ENCODE results near the gene FMN1.
"Not testable (repeated sequence)": the region's sequence is repeated elsewhere in the genome, so short reads cannot be mapped to it uniquely, and the experiment has no call there.

FMN1 gene

GRCh38 chr15:32950051-32950450, 244.5 kb downstream of the FMN1 start:
- intact Hi-C loops (cut with DNase I): not testable (repeated sequence)

DNA sequence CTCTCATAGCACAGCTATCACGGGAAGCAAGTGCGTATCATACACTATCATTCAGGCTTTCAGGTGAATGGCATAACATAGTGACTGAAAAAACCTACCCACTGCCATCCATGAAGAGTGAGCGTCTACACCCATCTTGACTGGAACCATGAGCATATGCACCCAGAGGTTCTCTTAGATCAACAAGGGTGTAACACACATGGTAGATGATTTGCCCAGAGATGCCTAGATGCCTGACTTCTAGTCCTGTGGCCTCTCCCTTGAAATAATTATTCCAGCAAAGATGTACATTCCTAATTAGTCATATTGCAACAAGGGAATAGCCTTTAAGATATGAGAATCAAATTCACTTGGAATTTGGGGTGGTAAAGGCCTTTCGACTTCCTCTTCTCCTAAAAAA, 248.3 kb downstream of the FMN1 start:
- DNase-seq: no peak
- intact Hi-C loops (cut with DNase I): no loop called here

More at GRCh38 chr15:32950051-32950450, 244.5 kb downstream of the FMN1 start:
- DNase-seq: not testable (repeated sequence)

GRCh38 chr15:32944431-32944830, 250.1 kb downstream of the FMN1 start:
- intact Hi-C loops (cut with DNase I): no loop called here
- no peak for DNase-seq

DNA sequence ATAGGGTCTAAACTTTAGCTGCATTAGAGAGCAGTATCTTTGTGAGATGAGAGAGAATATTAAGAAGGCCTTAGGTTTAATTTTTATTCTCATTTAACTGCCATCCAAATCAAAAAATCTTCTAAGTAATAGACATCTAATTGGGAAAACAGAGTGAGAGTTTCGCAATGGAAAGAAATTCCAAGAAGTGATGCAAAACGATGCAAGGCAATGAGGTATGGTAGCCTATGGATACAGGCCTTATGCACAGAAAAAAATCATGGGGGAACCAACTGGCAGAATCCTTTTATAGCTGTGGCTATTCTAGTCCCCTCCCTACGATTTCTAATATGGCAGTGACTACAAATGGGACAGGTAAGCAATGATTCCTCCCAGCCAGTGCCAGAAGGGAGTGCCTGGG, 250.8 kb downstream of the FMN1 start:
- intact Hi-C loops (cut with DNase I): no loop called here
- no peak for DNase-seq

DNA sequence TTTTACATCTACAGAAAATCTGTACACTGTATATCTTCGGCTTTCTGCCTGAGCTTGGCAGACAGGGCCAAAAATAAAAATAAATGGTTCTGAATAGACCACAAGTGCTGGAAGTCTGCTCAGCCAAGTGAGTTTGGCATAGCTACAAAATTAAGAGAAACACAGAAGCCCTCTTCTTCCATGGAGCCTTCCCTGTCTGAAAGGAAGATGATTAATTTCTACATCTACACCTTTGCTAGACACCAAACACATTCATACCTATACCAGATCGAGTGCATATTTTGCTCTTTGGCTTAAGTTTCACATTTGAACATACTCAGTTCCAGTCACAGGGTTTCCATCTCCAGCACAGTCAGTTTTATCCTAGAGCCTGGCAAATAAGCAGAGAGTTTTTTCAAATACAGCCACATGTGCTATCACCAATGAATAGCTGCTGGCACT, 252.1 kb downstream of the FMN1 start:
- intact Hi-C loops (cut with DNase I): no loop called here
- no peak for DNase-seq

DNA sequence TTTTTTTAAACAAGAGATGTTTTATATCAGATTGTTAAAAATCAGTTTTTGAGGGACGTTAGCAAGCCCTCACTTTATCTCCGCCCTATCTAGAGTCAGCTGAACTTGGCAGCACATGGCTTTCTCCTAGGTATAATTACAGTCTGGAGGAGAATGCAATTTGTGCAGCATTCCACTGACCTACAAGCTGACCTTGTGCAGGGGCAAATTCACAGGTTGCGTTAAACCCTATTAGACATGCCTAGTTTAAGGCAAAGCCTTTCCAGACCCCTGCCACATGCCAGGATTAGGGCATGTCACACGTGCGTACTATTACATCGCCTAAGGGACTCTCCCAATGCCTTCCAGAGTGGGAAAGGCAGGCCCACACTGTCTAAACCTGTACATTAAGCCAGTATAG, 252.7 kb downstream of the FMN1 start:
- intact Hi-C loops (cut with DNase I): no loop called here
- no peak for DNase-seq

GRCh38 chr15:32936976-32937375, 257.5 kb downstream of the FMN1 start:
- DNase-seq: no peak
- intact Hi-C loops (cut with DNase I): loop anchor here (5.0 kb wide), 1 partner anchor 275 kb away; no protein-coding TSS in a partner anchor

DNA sequence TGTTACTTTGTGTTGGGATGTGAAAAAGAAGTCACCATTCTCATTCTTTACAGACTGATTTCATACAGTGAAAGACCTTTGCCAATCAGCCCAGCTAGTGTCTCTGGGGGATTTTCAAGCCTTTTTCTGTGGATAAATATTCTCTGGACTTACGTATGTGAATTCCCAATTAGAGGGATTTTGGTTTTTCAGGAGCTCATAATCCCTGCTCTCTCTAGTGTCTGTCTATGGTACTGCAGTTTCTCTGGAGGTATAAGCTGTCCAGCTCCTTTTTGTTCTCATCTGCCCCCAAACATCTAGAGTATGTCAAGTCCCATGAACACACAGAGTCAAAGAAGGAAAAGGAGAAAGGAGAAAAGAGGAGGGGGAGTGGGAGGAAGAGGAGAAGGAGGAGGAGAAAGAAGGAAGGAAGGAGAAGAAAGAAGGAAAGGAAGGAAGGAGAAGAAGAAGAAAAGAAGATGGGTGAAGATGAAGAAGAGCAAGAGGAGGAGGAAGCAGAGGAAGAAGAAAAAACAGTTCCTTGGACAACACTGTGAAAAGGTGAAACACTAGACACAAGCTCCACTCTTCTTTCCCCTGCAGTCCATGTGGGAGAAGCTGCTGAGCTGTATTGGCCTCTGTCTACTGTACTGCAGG, 258.1 kb downstream of the FMN1 start:
- no peak for DNase-seq
- intact Hi-C loops (cut with DNase I): loop anchor here (5.0 kb wide), 1 partner anchor 274 kb away; no protein-coding TSS in a partner anchor

DNA sequence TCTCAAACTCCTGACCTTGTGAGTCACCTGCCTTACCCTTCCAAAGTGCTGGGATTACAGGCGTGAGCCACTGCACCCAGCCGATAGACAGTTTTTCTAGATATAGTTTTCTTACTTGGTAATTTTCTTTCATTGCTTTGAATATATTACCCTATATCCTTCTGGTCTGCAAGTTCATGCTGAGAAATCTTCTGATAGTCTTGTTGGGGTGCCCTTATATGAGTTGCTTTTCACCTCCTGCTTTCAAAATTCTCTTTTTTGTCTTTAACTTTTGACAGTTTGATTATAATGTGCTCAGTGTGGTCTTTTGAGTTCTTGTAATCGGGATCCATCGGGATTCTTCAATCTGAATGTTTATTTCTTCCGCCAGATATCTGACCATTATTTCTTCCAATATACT, 259.4 kb downstream of the FMN1 start:
- intact Hi-C loops (cut with DNase I): loop anchor here (5.0 kb wide), 1 partner anchor 273 kb away; no protein-coding TSS in a partner anchor
- DNase-seq: no peak

GRCh38 chr15:32933236-32933635, 261.3 kb downstream of the FMN1 start:
- intact Hi-C loops (cut with DNase I): no loop called here
- no peak for DNase-seq

GRCh38 chr15:32928876-32929275, 265.6 kb downstream of the FMN1 start:
- no peak for DNase-seq
- intact Hi-C loops (cut with DNase I): no loop called here

DNA sequence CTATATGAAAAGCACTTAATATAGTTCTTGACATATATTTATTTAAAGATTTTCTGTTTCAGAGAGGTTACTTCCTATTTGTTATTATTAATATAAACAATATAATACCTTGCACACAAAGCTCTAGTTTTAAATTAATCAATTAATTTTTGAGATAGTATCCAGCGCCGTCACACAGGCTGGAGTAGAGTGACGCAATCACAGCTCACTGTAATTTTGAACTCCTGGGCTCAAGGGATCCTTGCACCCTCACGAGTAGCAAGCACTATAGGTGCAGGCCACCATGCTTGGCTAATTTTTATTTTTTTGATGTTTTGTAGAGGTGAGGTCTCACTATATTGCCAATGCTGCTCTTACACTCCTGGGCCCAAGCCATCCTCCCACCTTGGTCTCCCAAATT, 267.4 kb downstream of the FMN1 start:
- intact Hi-C loops (cut with DNase I): no loop called here
- no peak for DNase-seq

DNA sequence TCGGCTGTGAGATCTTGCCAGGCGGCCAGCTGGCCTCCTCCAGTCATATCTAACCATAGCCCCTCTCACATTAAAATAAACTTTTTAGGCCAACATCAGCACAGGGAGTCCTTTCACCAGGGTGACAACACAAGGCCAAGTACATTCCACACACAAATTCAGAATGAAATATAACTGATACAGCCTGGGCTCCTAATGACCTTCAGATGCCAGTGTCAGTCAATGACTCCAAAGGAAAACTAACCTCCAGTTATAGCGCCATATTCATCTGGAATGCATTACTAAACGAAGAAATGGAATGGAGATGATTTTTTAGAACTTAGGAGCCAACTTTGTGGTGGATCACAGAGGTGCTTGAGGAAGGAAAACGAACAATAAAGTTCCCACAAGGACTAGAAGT, 271.3 kb downstream of the FMN1 start:
- intact Hi-C loops (cut with DNase I): no loop called here
- DNase-seq: no peak

- intact Hi-C loops (cut with DNase I): no loop called here
- DNase-seq: no peak
Observed at GRCh38 chr15:32922541-32922940, 272.0 kb downstream of the FMN1 start.

GRCh38 chr15:32919749-32920414, 274.6 kb downstream of the FMN1 start:
- no peak for DNase-seq
- intact Hi-C loops (cut with DNase I): no loop called here

- DNase-seq: no peak
- intact Hi-C loops (cut with DNase I): no loop called here
Observed at GRCh38 chr15:32918547-32918946, 276.0 kb downstream of the FMN1 start.

DNA sequence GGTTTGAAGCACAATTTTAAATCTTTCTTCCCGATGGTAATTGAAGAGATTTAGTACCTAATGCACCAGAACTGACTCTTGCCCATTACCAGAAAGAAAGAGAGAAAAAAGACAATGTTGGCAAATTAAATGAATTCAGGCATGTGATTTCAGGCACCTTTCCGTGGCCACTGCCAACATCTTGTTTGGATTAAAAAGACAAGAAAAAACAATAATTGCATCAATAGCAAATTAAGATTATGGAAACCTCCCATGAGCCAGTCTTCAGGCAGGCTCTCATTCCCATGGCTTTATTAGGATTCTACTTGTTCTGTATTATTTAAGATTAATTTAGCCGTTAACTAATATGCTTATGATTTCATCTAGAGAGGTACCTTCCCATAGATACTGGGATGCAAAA, 283.7 kb downstream of the FMN1 start:
- DNase-seq: no peak
- intact Hi-C loops (cut with DNase I): no loop called here

DNA sequence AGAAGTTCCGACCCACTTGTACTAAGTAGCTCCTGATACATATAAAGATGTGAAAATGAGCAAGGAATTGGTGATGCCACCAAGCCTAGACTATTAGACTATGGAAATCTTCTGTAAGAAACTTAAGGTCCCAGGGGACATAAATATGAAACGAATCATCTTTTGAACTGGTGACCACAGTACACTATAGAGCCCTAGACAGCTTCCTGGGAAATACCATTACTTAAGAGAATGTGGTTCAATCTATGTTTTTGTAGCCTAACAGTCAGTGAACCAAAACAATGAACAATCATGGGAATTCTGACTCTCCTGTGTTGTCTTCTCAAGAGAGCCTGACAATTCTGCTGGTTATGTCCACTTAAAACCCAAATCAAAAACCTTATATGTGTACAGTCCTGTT, 285.1 kb downstream of the FMN1 start:
- no peak for DNase-seq
- intact Hi-C loops (cut with DNase I): no loop called here

- intact Hi-C loops (cut with DNase I): no loop called here
- no peak for DNase-seq
Observed at GRCh38 chr15:32908872-32909271, 285.6 kb downstream of the FMN1 start.

DNA sequence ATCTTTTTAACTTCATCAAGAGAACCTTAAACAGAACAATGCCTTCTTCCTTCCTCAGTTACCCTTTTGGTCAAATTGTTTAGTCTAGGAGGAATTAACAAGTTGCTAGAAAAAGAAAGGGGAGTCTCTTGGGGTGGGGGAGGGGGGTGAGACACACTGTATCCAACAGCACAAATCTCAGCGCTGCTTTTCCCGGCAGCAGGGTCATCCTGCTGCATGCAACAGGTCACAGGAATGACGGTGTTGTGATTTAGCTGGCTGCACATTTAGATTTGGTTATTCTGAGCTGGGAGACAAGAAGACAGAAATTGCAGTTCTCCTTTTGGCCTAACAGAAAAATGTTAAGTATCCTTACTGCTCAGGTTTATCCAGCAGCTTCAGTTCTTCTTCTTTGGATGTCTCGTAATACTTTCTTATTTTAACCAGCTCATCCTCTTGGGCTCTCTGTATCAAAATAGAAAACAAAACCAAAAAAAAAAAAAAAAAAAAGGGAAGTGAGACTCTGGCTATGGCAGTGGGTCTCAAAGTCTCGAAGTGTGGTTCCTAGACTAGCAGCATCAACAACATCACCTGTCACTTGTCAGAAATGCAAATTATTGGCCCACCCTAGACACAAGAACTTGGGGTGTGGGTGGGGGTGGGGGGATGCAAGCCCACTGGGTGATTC, 286.2 kb downstream of the FMN1 start:
- intact Hi-C loops (cut with DNase I): no loop called here
- no peak for DNase-seq

DNA sequence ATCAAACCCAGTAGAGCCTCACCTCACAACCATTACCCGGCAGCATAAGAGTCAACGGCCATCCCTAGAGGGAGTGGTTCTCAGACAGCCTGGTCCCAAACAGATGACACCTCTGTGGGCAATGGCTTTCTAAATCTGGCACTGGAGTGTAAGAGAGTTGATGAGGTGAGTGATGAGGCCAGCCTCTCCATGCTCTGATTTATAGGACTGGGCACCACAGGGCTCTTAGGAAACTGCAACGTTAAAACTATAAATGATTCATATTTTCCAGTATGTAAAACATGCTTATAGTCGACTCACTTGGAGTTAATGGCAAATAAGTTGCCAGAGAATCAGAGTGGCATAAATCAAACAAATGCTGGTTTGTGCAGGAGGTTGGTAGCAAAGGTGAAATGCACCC, 289.0 kb downstream of the FMN1 start:
- DNase-seq: no peak

DNA sequence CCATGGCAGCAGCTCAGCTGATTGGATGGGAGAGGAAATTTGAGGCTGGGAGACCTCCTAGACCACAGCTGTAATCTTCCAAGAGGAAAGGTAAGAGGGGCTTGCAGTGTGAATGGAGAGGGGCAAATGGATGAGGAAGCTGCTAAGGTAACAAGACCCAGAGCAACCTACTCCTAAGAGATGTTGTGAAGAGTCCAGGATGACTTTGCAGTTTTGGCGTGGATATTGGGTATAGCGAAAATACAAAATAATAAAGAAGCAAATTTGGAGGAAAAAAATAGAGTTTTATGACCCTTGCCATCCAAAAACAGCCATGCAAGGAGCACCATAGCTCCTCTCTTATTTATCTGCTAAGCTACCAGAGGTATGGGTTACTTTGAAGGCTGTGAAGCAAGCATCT, 290.1 kb downstream of the FMN1 start:
- intact Hi-C loops (cut with DNase I): no loop called here
- no peak for DNase-seq

More for the DNA sequence above, 289.0 kb downstream of the FMN1 start:
- intact Hi-C loops (cut with DNase I): no loop called here

All from posterior cingulate gyrus (tissue), 11 donors.